ENCODE data around the gene PADI2. TPM values are rescaled to one million over a fixed set of nuclear protein-coding genes. Genes with fewer than 3 reads are reported as not detected.

PADI2 gene
- total RNA-seq, 2 donors from 2014 or later, result 0.27 to 2.3 TPM

- H3K27ac ChIP-seq, result no peak overlapping the region
- no peak overlapping the region for H3K4me3 ChIP-seq
- H3K27me3 ChIP-seq (replicated peaks; ENCODE audit: insufficient read depth), result peaks cover 4% of the 10 kb centered on the region
- DNase-seq (ENCODE audit: low spot score) (no peak), ATAC-seq (ENCODE audit: insufficient number of reproducible peaks, low FRiP score, low read depth) (no peak)
- TF ChIP-seq CTCF (IDR thresholded peaks at IDR 0.05), result no peak
- peaks cover 11 to 19% of the 10 kb centered on the region in 2 donors for H3K4me1 ChIP-seq (ENCODE audit: control insufficient read depth in 1 of 2, low read depth in 2 of 2)
- no peaks in the 10 kb centered on the region for H3K9me3 ChIP-seq
- H3K36me3 ChIP-seq, result no peaks in the 10 kb centered on the region
Observed at GRCh38 chr1:17122521-17123164, 3.4 kb upstream of the PADI2 start.

GRCh38 chr1:17121881-17122280 lies 2.6 kb upstream of the PADI2 start:
- Histone ChIP-seq H3K36me3 (no peaks in the 10 kb centered on the region), H3K4me3 (no peak overlapping the region), H3K4me1 (ENCODE audit: control insufficient read depth in 1 of 2, low read depth in 2 of 2) (peaks cover 11 to 19% of the 10 kb centered on the region in 2 donors), H3K9me3 (no peaks in the 10 kb centered on the region), H3K27ac (no peak overlapping the region), H3K27me3 (replicated peaks; ENCODE audit: insufficient read depth) (peaks cover 5% of the 10 kb centered on the region)
- DNase-seq (ENCODE audit: low spot score) (no peak), ATAC-seq (ENCODE audit: insufficient number of reproducible peaks, low FRiP score, low read depth) (no peak)
- TF ChIP-seq CTCF (IDR thresholded peaks at IDR 0.05), result no peak

DNA sequence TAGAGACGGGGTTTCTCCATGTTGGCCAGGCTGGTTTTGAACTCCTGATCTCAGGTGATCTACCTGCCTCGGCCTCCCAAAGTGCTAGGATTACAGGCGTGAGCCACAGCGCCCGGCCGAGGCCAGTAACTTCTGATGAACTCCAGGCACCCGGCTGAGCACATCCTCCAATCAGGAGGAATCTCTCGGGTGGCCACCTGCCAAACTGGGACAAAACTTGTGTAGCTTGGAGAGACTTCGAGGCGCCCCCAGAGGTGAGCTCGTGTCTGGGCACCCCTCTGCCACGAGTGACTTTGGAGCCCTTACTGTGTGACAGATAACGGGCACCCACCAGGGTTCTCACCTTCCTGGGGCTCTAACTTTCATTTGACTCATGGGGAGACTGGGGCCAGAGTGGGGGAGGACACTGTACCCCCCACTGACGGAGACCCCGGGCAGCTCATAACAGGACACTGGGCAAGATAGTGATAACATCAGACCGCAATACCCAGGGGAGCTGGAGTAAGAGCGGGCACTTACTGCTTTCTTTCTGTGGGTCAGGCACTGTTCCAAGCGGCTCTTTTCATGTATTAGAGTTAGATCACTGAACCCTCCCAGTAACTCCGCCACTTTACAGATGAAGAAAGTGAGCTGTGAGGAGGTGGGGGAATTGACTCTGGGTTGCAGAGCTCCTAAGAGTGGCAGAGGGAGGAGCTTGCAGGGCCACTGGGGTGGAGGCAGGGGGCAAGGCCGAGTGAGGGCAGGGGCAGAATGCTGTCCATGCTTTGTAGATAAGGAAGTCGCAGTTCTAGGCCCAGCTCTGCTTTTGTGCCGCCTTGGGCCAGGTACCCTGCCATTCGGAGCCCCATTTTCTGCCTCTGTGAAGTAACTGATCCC lies 1.9 kb upstream of the PADI2 start:
- H3K36me3 ChIP-seq, result no peaks in the 10 kb centered on the region
- no peak for TF ChIP-seq CTCF (IDR thresholded peaks at IDR 0.05)
- peaks cover 5% of the 10 kb centered on the region for H3K27me3 ChIP-seq (replicated peaks; ENCODE audit: insufficient read depth)
- DNase-seq (ENCODE audit: low spot score), result no peak
- peaks cover 11 to 19% of the 10 kb centered on the region in 2 donors for H3K4me1 ChIP-seq (ENCODE audit: control insufficient read depth in 1 of 2, low read depth in 2 of 2)
- H3K27ac ChIP-seq, result no peak overlapping the region
- H3K9me3 ChIP-seq, result no peaks in the 10 kb centered on the region
- no peak for ATAC-seq (ENCODE audit: insufficient number of reproducible peaks, low FRiP score, low read depth)
- H3K4me3 ChIP-seq, result no peak overlapping the region

DNA sequence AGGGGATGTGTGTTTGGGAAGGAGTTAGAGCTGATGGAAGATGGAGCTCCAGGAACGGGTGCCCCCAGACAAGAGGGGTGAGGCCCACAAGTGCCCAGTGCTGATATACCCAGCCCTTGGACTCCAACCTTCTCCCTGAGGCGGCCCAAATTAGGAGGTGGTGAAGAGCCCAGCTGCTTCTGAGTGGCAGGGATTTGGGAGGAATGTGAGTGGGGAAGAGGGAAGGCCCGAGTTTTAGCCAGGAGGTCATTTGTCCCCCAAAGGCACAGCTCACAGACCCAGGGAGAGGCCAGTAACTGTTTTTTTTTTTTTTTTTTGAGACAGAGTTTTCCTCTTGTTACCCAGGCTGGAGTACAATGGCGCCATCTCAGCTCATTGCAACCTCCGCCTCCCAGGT lies 1.2 kb upstream of the PADI2 start:
- H3K27me3 ChIP-seq (replicated peaks; ENCODE audit: insufficient read depth), result peaks cover 5% of the 10 kb centered on the region
- H3K4me3 ChIP-seq, result no peak overlapping the region
- no peak for TF ChIP-seq CTCF (IDR thresholded peaks at IDR 0.05)
- no peak for ATAC-seq (ENCODE audit: insufficient number of reproducible peaks, low FRiP score, low read depth)
- no peaks in the 10 kb centered on the region for H3K36me3 ChIP-seq
- H3K9me3 ChIP-seq, result no peaks in the 10 kb centered on the region
- peaks cover 11 to 14% of the 10 kb centered on the region in 2 donors for H3K4me1 ChIP-seq (ENCODE audit: control insufficient read depth in 1 of 2, low read depth in 2 of 2)
- DNase-seq (ENCODE audit: low spot score), result no peak
- no peak overlapping the region for H3K27ac ChIP-seq

GRCh38 chr1:17119773-17120480 lies 676 bp upstream of the PADI2 start:
- H3K4me1 ChIP-seq (ENCODE audit: control insufficient read depth in 1 of 2, low read depth in 2 of 2), result peaks cover 11 to 14% of the 10 kb centered on the region in 2 donors
- H3K27me3 ChIP-seq (replicated peaks; ENCODE audit: insufficient read depth), result peaks cover 5% of the 10 kb centered on the region
- no peak for TF ChIP-seq CTCF (IDR thresholded peaks at IDR 0.05)
- no peak overlapping the region for H3K27ac ChIP-seq
- ATAC-seq (ENCODE audit: insufficient number of reproducible peaks, low FRiP score, low read depth) (no peak), DNase-seq (ENCODE audit: low spot score) (no peak)
- peak overlapping the region; percentile 66 for H3K4me3 ChIP-seq
- no peaks in the 10 kb centered on the region for H3K36me3 ChIP-seq
- no peaks in the 10 kb centered on the region for H3K9me3 ChIP-seq
